A549 treated with AZD2906 at 1 μM for 4 hours (cell line): Measurements from ENCODE around the gene NT5C3A. TPM values are rescaled to one million over a fixed set of nuclear protein-coding genes. Genes with fewer than 3 reads are reported as not detected.

Experiments
- total RNA-seq: library from RNA; stranded (reverse); fragments of 200-300 nt; extraction: Qiagen RNA extraction; gene quantifications from 5 replicates; pipeline ENCODE4 v1.2.3, GENCODE V29; 2022

Gene NT5C3A
- 32.1 to 40.3 TPM (median 33.2 TPM) in 5 replicates for total RNA-seq

DNA sequence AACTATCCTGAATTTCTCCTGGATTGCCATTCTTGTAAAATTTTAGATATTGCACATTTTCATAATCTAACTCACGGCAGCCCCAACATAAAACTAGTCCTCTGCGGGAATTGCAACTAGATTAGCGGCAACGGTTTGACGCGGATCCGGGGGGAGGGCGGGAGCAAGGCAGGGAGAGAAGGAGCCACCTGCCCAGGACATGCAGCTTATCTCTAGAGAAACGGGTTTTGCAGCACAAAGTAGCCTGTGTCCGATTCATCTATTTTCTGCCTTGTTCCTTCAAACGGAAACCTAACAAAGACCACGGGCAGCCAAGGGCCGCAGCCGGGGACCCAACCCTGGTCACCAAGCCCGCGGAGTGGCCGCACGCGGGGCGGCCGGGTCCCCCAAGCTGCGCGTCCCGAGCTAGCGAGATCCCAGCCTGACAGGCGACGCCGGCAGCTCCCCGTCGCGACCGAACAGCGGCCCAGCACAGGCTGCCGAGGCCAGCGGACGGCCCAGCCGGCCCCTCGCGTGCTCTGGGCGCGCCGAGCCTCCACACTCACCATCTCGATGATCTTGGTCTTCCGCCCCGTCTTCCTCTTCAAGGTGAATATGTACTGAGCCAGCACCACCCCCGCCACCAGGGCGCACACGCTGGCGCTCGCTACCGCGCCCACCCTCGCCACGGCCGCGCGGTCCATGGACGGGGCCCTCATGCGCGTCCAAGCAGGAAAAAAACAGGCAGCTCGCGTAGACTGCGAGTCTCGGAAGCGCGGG, at the start of gene NT5C3A:
Gene NT5C3A, minus strand, starts transcription at position 754 of the 759 bp plus-strand sequence. Its CDS starts 71 bp downstream, at position 683.

DNA sequence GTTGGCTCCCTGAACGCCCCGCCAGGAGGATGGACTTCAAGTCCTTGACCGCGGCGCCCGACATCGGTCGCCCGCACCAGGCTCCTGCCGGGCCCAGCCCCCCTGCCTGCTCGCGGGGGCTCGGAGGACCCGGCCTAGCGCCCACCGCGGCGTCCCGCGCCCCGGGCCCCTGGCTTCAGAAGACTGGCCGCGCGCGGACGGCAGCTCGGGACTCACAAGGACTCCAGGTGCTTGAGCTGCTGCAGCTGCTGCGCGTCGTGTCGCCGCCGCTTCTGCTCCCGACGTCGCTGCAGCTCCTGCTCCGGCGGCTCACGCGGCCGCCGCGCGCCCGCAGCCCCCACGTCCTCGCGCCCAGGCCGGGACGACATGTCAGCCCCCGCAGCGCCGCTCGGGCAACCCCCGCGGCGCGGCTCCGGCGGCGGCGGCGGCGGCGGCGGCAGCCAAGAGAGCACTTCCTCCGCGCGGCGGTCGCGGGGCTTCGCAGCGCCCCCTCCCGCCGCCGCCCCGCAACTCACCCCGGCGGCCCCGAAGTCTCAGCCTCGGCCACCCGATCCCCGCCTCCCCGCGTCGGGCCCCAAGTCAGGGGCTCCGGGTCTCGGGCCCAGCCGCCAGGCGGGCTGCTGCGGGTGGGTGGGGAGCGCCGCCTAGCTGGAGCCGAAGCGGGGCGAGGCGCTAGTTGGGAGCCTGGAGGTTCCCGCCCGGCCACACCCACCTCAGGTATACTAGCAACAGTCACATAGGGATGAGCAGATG, 46.6 kb upstream of the NT5C3A start, which contains the start of gene RP9:
Gene RP9, minus strand, starts transcription at position 400 of the 753 bp plus-strand sequence. Its CDS starts 32 bp downstream, at position 368.

Other genes with a start within 250 kb of the NT5C3A start
- gene KBTBD2, start 171.0 kb downstream of the NT5C3A start, total RNA-seq: 21.4 to 26.4 TPM (median 24.1 TPM) in 5 replicates
- 71.4 to 143 TPM (median 85.5 TPM) in 5 replicates for gene FKBP9, start 105.3 kb downstream of the NT5C3A start, total RNA-seq
- 27.1 to 34.2 TPM (median 32.2 TPM) in 5 replicates for gene RP9, start 46.6 kb upstream of the NT5C3A start, total RNA-seq
- 2.6 to 3.9 TPM (median 2.7 TPM) in 5 replicates for gene BBS9, start 66.8 kb upstream of the NT5C3A start, total RNA-seq